ENCODE data around the gene CTNS. TPM values are rescaled to one million over a fixed set of nuclear protein-coding genes. Genes with fewer than 3 reads are reported as not detected.
"Not testable (repeated sequence)": the region's sequence is repeated elsewhere in the genome, so short reads cannot be mapped to it uniquely, and the experiment has no call there.

CTNS gene
- total RNA-seq, 1 experiment from 2014 or later = 21.1 TPM

GRCh38 chr17:3699951-3700350 lies 63.4 kb downstream of the CTNS start:
- Histone ChIP-seq H3K4me1 (ENCODE audit: low read length) (peaks cover 7% of the 10 kb centered on the region), H3K27ac (ENCODE audit: low read length) (no peak overlapping the region), H3K9me3 (ENCODE audit: low read length) (no peaks in the 10 kb centered on the region), H2AFZ (ENCODE audit: low read length) (no peak overlapping the region), H3K4me3 (ENCODE audit: low read length) (no peak overlapping the region), H3K4me2 (ENCODE audit: low read depth, low read length, poor library complexity, severe bottlenecking) (no peak overlapping the region), H4K20me1 (ENCODE audit: insufficient read depth, low read depth, low read length) (no peaks in the 10 kb centered on the region), H3K79me2 (ENCODE audit: low read length) (peaks cover 5% of the 10 kb centered on the region), H3K36me3 (ENCODE audit: insufficient read depth, low read length) (no peaks in the 10 kb centered on the region), H3K9ac (ENCODE audit: low read length) (no peak overlapping the region), H3K9me2 (replicated peaks; ENCODE audit: insufficient read depth, low read length) (no peaks in the 10 kb centered on the region), H3K27me3 (ENCODE audit: low read length) (no peaks in the 10 kb centered on the region)
- DNase-seq = no peak

GRCh38 chr17:3702041-3702539 lies 65.5 kb downstream of the CTNS start:
- not testable (repeated sequence) for H3K27me3 ChIP-seq (ENCODE audit: low read length); H3K36me3 ChIP-seq (ENCODE audit: insufficient read depth, low read length); H3K9ac ChIP-seq (ENCODE audit: low read length); H3K79me2 ChIP-seq (ENCODE audit: low read length); DNase-seq; H3K4me3 ChIP-seq (ENCODE audit: low read length); H3K4me2 ChIP-seq (ENCODE audit: low read depth, low read length, poor library complexity, severe bottlenecking); H3K27ac ChIP-seq (ENCODE audit: low read length); H3K4me1 ChIP-seq (ENCODE audit: low read length); H3K9me3 ChIP-seq (ENCODE audit: low read length); H3K9me2 ChIP-seq (replicated peaks; ENCODE audit: insufficient read depth, low read length); H2AFZ ChIP-seq (ENCODE audit: low read length); H4K20me1 ChIP-seq (ENCODE audit: insufficient read depth, low read depth, low read length)

- Histone ChIP-seq H3K79me2 (ENCODE audit: low read length) (no peaks in the 10 kb centered on the region), H3K9ac (ENCODE audit: low read length) (no peak overlapping the region), H3K27ac (ENCODE audit: low read length) (no peak overlapping the region), H3K9me3 (ENCODE audit: low read length) (no peaks in the 10 kb centered on the region), H3K4me3 (ENCODE audit: low read length) (no peak overlapping the region), H3K4me2 (ENCODE audit: low read depth, low read length, poor library complexity, severe bottlenecking) (no peak overlapping the region), H2AFZ (ENCODE audit: low read length) (no peak overlapping the region), H3K4me1 (ENCODE audit: low read length) (peaks cover 5% of the 10 kb centered on the region), H4K20me1 (ENCODE audit: insufficient read depth, low read depth, low read length) (no peaks in the 10 kb centered on the region), H3K9me2 (replicated peaks; ENCODE audit: insufficient read depth, low read length) (no peaks in the 10 kb centered on the region), H3K36me3 (ENCODE audit: insufficient read depth, low read length) (no peaks in the 10 kb centered on the region), H3K27me3 (ENCODE audit: low read length) (no peaks in the 10 kb centered on the region)
- no peak for DNase-seq
Measured at GRCh38 chr17:3704931-3705717, 68.6 kb downstream of the CTNS start.

GRCh38 chr17:3705718-3705984 lies 69.1 kb downstream of the CTNS start:
- not testable (repeated sequence) for H3K4me1 ChIP-seq (ENCODE audit: low read length); H3K9ac ChIP-seq (ENCODE audit: low read length); H3K4me2 ChIP-seq (ENCODE audit: low read depth, low read length, poor library complexity, severe bottlenecking); H3K9me3 ChIP-seq (ENCODE audit: low read length); H4K20me1 ChIP-seq (ENCODE audit: insufficient read depth, low read depth, low read length); DNase-seq; H3K36me3 ChIP-seq (ENCODE audit: insufficient read depth, low read length); H3K27ac ChIP-seq (ENCODE audit: low read length); H3K4me3 ChIP-seq (ENCODE audit: low read length); H3K27me3 ChIP-seq (ENCODE audit: low read length); H2AFZ ChIP-seq (ENCODE audit: low read length); H3K9me2 ChIP-seq (replicated peaks; ENCODE audit: insufficient read depth, low read length); H3K79me2 ChIP-seq (ENCODE audit: low read length)

DNA sequence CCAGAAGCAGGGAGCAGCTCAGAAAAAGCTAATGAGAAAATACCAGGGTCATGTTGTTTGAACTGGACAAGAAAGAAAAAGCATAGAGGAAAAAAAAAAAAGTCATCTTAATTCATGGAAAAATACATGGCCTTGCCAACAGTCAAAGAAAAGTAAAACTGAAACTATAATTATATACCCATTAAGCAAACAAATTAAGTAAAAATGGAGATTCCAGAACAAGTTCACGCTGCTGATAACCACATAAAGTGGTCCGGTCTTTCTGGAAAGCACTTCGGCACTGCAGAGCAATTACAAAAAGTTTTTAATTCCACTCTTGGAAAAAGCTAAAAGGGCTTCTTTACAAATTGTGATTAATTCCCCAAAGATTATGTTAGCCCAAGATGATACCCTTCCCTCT lies 71.8 kb downstream of the CTNS start:
- Histone ChIP-seq H3K27ac (ENCODE audit: low read length) (no peak overlapping the region), H3K27me3 (ENCODE audit: low read length) (no peaks in the 10 kb centered on the region), H2AFZ (ENCODE audit: low read length) (no peak overlapping the region), H3K4me3 (ENCODE audit: low read length) (no peak overlapping the region), H3K36me3 (ENCODE audit: insufficient read depth, low read length) (no peaks in the 10 kb centered on the region), H3K4me1 (ENCODE audit: low read length) (peaks cover 12% of the 10 kb centered on the region), H4K20me1 (ENCODE audit: insufficient read depth, low read depth, low read length) (no peaks in the 10 kb centered on the region), H3K9me3 (ENCODE audit: low read length) (no peaks in the 10 kb centered on the region), H3K9me2 (replicated peaks; ENCODE audit: insufficient read depth, low read length) (no peaks in the 10 kb centered on the region), H3K9ac (ENCODE audit: low read length) (no peak overlapping the region), H3K79me2 (ENCODE audit: low read length) (no peaks in the 10 kb centered on the region), H3K4me2 (ENCODE audit: low read depth, low read length, poor library complexity, severe bottlenecking) (no peak overlapping the region)
- no peak for DNase-seq

DNA sequence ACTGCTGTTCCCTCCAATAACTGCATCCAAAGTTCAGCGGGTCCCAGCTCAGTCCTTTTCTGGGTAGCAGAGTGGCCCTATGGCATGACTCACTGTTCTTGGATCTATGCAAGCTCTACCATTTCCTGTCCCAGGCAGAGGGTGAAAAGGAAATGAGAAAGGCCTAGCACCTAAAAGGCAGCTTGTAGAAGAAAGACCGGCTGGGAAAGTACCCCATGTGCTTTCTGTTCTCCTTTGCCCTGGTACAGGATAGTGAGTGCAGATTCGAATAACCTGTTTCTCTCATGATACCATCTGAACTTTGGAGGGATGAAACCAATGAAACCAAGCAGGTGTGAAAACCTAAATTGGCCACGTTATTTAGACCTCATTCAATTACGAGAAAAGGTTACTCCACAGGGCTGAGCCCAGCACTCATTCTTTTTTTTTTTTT lies 74.4 kb downstream of the CTNS start:
- H3K9me3 ChIP-seq (ENCODE audit: low read length) = no peaks in the 10 kb centered on the region
- no peaks in the 10 kb centered on the region for H3K27me3 ChIP-seq (ENCODE audit: low read length)
- H2AFZ ChIP-seq (ENCODE audit: low read length) = no peak overlapping the region
- H3K27ac ChIP-seq (ENCODE audit: low read length) = no peak overlapping the region
- H4K20me1 ChIP-seq (ENCODE audit: insufficient read depth, low read depth, low read length) = no peaks in the 10 kb centered on the region
- H3K79me2 ChIP-seq (ENCODE audit: low read length) = no peaks in the 10 kb centered on the region
- no peak overlapping the region for H3K4me3 ChIP-seq (ENCODE audit: low read length)
- peaks cover 11% of the 10 kb centered on the region; the same call in 1 of the 2 replicates for H3K36me3 ChIP-seq (ENCODE audit: insufficient read depth, low read length)
- no peak overlapping the region for H3K9ac ChIP-seq (ENCODE audit: low read length)
- H3K4me1 ChIP-seq (ENCODE audit: low read length) = peaks cover 18% of the 10 kb centered on the region
- no peak overlapping the region for H3K4me2 ChIP-seq (ENCODE audit: low read depth, low read length, poor library complexity, severe bottlenecking)
- no peaks in the 10 kb centered on the region for H3K9me2 ChIP-seq (replicated peaks; ENCODE audit: insufficient read depth, low read length)
- peak; percentile 67 for DNase-seq

Other genes starting within 250 kb of the CTNS start
- gene OR1E1, start 238.3 kb upstream of the CTNS start, total RNA-seq (2014; rRNA removed; shearing (Covaris generic); ENCODE audit: low replicate concordance) = not detected in 2 replicates
- not detected in 2 replicates for gene OR3A3, start 225.4 kb upstream of the CTNS start, total RNA-seq (2014; rRNA removed; shearing (Covaris generic); ENCODE audit: low replicate concordance)
- not detected in 2 replicates for gene OR1E2, start 202.9 kb upstream of the CTNS start, total RNA-seq (2014; rRNA removed; shearing (Covaris generic); ENCODE audit: low replicate concordance)
- not detected in 2 replicates for gene SPATA22, start 164.9 kb upstream of the CTNS start, total RNA-seq (2014; rRNA removed; shearing (Covaris generic); ENCODE audit: low replicate concordance)
- not detected in 2 replicates for gene ASPA, start 160.8 kb upstream of the CTNS start, total RNA-seq (2014; rRNA removed; shearing (Covaris generic); ENCODE audit: low replicate concordance)
- gene TRPV3, start 78.9 kb upstream of the CTNS start, total RNA-seq (2014; rRNA removed; shearing (Covaris generic); ENCODE audit: low replicate concordance) = 0.87 and 1.4 TPM in 2 replicates
- gene TRPV1, start 27.3 kb upstream of the CTNS start, total RNA-seq (2014; rRNA removed; shearing (Covaris generic); ENCODE audit: low replicate concordance) = 3.3 and 4.3 TPM in 2 replicates
- gene SHPK, start 510 bp upstream of the CTNS start, total RNA-seq (2014; rRNA removed; shearing (Covaris generic); ENCODE audit: low replicate concordance) = 5.4 and 11.6 TPM in 2 replicates
- 31.5 and 39.5 TPM in 2 replicates for gene TAX1BP3, start 31.8 kb downstream of the CTNS start, total RNA-seq (2014; rRNA removed; shearing (Covaris generic); ENCODE audit: low replicate concordance)
- gene EMC6, start 32.1 kb downstream of the CTNS start, total RNA-seq (2014; rRNA removed; shearing (Covaris generic); ENCODE audit: low replicate concordance) = 21.0 and 34.2 TPM in 2 replicates
- 60.4 and 86.1 TPM in 2 replicates for gene P2RX5, start 59.4 kb downstream of the CTNS start, total RNA-seq (2014; rRNA removed; shearing (Covaris generic); ENCODE audit: low replicate concordance)
- 17.5 and 20.3 TPM in 2 replicates for gene HASPIN, start 87.1 kb downstream of the CTNS start, total RNA-seq (2014; rRNA removed; shearing (Covaris generic); ENCODE audit: low replicate concordance)
- 20.6 and 51.3 TPM in 2 replicates for gene ITGAE, start 164.4 kb downstream of the CTNS start, total RNA-seq (2014; rRNA removed; shearing (Covaris generic); ENCODE audit: low replicate concordance)
- 10.1 and 17.0 TPM in 2 replicates for gene NCBP3, start 209.5 kb downstream of the CTNS start, total RNA-seq (2014; rRNA removed; shearing (Covaris generic); ENCODE audit: low replicate concordance)

Data from Karpas-422 (cell line).